Measurements from ENCODE around the gene MAST4.

Gene MAST4

DNA sequence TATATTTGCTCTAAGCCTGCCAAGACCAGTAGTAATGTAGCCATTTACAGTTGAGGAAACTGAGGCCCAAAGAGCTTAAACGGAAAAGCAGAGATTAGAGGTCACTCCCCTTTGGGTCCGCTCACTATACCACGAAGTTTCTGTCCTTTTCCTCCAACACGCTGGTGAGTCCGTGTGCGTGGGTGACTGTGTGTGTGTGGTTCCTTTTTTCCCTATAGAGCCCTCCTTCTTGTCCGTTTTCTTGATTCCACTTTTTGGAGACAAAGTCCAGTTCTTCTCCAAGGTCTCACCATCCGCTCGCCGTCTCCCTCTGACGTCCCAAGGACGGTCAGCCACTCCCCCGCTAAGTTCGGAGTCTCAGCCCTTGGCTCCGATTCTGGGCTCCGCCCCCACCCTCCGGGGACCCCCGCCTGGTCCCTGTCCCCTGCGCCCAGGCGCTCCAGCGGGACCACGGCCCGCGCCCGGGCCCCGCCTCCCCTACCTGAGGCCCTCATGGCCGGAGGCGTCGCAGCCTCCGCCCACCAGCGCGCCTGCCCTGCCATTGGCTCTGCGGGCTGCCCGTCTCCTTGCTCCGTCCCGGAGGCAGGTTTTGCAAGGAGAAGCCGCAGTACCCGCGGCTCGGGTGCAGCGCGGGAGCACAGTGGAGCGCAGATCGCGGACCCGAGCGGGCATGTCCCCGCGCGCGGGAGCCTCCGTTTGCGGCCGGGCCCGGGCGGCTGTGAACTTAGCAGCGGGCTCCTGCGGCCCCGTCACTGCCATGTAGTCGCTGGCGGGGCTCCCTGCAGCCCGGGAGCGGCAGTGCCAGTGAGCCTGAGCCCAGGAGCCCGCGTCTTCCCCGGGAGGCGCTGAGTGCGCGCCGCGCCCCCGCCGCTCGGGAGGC is at the start of gene MAST4:
Gene MAST4, plus strand, starts transcription at position 638 of the 880 bp plus-strand sequence. CDS start 263 bp downstream, outside the sequence.
- peak; percentile 60 for DNase-seq

DNA sequence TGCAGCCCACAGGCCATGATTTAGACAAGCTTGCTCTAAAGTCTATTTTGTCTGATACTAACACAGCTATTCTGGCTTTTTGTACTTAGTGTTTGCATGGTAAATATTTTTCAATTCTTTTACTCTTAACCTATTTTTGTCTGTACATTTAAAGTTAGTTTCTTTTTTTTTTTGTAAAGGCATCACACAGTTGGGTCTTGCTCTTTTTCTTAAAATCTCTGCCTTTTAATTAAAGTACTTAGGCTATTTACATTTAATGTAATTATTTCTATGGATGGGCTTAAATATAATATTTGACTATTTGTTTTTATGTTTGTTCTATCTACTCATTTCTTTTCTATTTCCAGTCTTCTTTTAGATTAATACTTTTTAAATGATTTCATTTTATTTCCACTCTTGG is 49.7 kb upstream of the MAST4 start:
- no peak for DNase-seq

DNA sequence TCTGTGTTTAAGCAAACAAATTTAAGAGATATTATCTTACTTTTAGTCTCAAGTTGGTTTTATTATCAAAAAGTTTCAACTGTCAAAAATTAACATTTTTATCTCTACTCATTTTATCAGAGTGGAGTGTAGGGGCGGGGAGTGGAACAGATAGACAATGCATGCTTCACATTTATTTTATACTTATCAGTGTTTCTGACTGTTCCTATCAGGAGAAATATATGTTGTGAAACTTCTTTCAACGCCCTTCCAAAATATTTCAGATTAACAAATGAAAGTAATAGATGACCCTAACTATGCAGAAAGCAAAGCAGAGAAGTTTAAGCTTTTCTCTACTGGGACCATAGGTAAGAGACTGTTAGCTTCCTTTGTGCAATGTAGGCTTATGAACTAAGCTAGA is 44.9 kb upstream of the MAST4 start:
- no peak for DNase-seq

DNA sequence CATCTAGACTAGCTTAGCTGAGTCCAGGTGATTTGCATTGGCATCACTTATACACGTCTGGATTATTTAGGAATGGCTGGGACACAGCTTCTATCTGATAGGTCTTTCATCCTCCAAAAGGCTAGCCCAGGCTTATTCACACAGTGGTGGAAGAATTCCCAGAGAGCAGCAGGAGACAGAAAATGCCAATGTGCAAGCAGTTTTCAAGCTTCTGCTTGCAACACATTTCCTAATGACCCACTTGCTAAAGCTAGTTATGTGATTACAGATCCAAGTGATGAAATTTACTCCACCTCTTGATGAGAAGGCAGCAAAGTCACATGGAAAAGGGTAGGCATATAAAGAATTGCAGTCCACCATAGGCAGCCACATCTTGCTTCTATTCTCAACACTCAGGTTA is 44.2 kb upstream of the MAST4 start:
- DNase-seq: no peak

DNA sequence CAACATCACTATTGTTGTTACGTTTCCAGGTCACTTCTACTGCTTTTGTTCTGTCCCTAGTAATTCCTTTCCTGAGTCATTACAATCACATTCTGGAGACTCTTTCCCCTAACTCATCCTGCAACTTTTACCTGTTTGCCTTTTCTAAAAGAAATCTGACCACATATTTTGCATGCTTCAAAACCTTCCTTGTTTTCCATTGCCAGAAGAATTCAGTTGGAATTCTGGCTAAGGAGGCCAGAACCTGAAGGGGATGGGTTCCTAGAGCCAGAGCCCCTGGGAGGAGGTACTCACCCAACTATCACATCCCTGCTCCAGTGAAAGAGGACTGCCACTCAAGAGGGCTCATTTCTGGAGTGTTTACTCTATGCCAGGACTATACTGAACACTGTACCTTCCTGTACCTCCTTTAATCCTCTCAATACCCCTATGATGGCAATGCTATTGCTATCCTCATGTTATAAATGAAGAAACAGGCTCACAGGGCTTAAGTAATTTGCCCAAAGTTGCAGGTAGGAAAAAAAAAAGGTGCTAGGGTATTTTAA is 42.8 kb upstream of the MAST4 start:
- DNase-seq: no peak

DNA sequence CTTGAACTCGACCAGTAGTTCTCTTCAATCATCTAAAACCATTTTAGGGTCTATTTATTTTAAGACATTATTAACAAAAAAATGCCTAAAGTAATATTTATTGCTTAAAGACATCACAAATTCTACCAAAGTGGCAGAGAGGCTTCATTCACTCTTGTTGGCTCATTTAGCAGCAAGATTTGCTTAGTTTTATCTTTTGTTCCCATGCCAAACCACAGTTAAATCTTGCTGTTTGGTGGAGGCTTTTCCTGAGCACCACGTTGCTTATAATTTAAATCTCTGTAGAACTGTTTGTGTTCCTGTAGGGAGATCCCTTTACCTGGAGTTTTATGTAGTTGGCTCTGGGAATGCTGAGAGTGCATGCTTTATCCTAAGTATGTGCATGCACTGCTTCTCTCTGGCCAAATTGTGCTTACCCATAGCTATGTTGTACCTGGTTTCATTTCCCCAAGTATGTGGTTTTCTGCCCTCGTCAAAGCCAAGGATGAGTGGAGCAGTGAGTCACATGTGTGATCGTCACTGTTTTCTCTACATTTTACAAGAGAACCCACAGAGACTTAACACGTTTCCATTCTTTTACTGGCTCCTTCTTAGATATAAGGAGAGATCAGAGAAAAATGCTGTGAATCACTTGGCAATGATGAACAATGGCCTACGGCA is 42.1 kb upstream of the MAST4 start:
- DNase-seq: peak; percentile 47

DNA sequence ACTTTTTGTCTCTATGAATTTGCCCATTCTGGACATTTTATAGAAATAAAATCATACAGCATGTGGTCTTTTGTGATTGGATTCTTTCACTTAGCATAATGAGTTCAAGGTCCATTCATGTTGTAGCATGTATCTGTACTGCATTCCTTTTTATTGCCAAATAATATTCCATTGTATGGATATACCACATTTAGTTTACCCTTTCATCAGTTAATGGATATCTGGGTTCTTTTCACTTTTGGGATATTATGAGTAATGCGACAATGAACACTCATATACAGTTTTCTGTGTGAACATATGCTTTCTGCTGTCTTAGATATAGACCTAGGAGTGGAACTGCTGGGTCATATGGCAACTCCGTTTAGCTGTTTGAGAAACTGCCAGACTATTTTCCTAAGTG is 41.3 kb upstream of the MAST4 start:
- no peak for DNase-seq

DNA sequence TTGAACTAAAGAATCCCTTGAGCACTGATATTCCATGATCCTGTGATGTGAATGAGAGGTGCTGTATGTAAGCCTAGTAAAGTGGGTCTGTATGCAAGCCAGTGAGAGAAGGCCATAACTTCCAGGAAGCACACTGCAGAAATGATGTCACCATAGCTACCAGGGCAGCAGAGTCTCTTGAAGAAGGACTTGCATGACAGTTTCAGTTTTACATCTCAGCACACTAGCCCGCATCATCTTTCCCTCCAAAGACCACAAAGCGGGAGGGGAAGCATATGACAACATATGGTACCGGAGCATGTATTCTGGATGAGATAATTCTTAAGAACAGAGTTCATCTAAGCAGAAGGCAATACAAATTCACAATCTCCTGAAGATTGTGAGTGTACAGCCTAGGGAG is 37.6 kb upstream of the MAST4 start:
- DNase-seq: no peak

DNA sequence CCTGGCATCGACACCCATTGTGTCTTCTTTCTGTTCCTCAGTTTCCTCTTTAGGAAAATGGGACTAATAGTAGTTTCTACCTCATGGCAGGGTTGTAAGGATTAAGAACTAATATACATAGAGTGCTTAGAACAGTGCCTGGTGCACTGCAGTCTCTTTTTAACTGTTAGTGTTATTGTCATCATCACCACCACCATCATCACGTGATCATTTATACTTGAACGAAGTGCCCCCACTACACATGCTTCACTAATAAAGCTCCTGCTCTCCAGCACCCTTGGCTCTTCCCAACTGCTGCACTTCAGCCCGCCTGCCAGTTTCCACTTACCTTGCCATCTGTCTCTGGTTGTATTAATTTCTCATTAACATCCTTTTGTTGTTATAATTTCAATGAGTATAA is 35.8 kb upstream of the MAST4 start:
- no peak for DNase-seq

DNA sequence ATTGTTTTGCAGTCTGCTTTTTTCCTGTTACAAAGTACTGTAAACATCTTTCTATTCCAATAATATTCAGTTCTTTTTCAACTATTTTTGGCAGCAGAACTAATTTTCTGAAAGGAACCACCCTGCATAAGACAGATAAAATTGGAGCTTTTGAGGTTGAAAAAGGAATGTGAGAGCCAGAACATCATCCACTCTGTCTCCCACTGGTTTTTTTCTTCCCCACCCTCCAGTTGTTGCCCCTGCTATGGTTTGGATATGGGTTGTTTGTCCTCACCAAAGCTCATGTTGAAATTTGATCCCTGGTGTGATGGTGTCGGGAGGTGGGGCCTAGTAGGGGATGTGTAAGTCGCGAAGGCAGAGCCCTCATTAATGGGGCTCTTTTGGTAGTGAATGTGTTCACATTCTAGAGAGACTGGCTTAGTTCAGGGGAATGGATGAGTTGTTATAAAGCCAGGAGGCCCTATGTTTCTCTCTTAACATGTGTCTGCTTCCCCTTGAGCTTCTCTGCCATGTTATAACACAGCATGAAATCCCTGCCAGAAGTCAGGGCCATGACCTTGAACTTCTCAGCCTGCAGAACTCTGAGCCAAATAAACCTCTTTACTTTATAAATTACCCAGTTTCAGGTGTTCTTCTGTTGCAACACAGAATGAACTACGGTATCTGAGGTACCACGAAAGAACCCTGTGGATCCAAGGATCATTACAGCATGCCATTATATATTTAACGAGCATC is 34.8 kb upstream of the MAST4 start:
- DNase-seq: no peak

DNA sequence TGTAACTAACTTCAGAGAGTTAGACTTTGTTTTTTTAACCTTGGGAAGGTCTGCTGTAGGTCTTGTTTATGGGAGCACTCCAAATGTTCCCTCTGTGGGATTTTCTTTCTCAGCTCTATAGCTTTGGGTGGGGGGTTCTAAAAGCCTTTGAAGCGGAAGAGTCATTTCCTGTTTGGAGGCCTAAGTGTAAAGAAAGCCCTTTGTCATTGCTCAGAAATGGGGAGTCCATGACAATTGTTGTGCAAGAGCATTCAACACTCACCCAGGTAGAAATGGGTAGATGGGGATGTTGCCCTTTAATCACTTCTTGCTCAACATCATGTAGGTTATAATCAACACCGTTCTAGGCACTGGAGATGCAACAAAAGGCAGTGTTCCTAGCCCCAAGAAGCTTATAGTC is 30.3 kb upstream of the MAST4 start:
- no peak for DNase-seq

DNA sequence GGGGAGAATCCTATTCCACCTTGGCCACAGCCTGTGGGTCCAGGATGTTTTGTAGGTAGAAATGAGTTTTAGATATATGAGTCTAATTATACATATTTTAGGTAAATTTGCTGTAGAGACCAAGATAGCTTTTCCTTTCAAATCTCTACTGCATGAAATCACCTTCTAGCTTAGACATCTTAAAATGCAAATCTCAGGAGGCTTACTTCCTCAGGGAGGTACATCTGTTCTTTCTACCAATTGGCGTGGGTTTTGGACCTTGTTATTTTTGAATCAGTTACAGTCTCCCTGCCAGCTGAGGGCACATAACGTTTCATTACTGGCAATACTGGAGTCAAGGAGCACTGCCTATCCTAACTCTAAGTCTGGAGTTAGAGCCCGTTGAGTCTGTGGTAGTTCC is 28.7 kb upstream of the MAST4 start:
- DNase-seq: no peak

DNA sequence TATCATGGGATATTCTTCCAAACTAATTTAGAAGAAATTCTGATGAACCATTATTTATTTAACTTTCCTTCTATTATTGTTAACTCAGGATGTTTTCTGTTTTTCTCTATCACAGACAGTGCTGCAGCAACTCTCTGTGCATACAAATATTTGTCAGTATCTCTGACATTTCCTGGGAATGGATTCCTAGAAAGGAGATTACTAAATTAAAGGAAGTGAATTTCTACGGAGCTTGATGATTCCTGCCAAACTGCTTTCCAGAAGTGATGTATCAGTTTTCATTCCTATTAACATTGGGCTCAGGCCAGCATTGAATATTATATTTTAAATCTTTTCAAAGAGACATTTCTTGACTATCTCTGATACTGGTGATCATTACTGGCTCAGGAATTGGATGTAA is 26.0 kb upstream of the MAST4 start:
- no peak for DNase-seq

DNA sequence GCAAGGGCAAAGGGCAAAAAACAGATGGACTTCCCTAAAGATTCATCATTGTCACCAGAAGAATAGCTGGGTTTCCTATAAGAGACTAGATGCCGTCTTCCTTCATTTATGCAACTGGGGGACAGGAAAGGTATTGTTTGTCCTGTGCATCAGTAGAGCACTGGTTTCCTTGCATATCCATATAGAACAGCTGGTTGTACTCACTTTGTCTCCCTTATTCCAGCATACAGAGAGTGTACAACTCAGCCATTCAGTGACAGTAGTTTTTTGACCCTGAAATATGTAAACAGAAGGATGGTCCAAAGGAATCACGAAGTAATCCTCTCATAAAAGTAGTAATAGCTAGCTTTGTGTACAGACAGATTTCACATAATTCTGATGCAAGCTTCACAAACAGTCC is 22.5 kb upstream of the MAST4 start:
- DNase-seq: no peak

DNA sequence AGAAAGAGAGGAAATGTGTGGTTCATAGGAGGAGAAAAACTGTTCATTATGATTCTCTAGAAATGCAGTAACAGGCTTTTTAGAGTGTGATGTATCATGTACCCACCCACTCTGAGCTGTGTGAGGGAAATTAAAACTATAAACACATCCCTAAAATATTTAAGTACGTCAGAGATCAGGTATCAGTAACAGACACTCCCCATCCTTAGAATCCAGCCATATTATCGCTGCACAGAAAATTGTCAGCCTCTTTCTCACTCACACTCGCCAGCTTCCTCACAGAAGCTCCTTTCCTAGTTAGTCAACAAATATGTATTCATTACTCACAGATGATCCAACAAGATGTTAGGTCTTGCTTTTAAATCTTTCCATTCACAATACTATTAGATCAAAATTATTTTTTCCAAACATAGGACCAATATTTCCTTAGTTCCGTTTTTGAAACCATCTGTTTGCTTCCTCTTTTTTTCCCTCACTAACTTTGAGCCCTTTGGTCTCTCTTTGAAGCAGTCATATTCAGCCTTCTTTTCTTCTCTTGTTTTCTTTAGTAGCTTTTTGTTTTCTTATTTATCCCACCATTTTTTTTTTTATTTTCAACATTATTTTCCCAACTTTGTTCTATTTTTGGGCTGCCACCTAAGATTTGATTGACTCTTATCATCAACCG is 13.6 kb upstream of the MAST4 start:
- no peak for DNase-seq

DNA sequence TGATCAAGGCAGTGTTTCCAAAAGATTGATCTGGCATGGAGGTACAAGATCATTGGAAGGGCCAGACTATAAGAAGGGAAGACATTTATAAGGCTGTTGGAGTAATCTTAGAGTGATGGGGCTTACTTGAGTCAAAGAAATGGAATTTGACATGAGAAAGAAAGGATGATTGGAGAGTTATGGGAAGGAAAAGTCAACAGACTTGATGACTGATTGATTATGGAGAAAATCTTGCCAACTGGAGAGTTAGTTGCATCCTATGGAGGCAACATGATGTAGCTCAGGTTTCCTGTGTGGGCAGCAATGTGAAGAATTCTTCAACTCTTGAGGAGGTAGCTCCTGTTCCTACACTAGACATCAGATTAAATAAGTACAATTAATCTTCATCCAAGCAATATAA is 10.9 kb upstream of the MAST4 start:
- no peak for DNase-seq

DNA sequence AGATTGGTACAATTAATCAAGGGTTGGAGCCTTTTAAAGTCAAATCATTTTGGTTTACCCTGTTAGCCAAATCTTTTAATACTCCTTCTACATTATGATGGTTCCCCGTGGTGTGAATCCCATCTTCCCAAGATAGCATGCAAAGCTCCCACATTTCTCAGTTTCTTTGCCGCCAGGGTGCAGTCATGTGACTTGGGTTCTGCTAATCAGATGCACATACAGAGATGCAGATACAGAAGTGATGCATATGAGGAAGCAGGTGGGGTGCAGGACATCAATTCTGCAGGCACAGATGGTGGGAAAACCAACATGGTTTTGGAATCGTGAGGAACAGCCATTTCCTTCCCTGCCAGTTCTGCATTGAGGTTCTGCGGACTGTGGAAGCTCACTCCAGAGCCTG is 8.4 kb upstream of the MAST4 start:
- no peak for DNase-seq

DNA sequence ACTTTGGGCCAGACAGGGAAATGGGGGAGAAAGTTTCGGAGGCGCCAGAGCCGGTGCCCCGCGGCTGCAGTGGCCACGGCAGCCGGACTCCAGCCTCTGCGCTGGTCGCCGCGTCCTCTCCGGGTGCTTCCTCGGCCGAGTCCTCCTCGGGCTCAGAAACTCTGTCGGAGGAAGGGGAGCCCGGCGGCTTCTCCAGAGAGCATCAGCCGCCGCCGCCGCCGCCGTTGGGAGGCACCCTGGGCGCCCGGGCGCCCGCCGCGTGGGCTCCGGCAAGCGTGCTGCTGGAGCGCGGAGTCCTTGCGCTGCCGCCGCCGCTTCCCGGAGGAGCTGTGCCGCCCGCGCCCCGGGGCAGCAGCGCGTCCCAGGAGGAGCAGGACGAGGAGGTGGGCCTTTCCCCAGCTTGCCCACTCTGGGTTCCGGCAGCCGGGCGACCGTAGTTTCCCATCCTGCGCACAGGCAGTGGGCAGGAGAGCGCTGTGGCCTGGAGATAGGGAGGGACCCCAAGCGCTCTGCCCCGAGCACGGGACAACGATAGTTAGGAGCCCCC is 516 bp downstream of the MAST4 start:
- no peak for DNase-seq

DNA sequence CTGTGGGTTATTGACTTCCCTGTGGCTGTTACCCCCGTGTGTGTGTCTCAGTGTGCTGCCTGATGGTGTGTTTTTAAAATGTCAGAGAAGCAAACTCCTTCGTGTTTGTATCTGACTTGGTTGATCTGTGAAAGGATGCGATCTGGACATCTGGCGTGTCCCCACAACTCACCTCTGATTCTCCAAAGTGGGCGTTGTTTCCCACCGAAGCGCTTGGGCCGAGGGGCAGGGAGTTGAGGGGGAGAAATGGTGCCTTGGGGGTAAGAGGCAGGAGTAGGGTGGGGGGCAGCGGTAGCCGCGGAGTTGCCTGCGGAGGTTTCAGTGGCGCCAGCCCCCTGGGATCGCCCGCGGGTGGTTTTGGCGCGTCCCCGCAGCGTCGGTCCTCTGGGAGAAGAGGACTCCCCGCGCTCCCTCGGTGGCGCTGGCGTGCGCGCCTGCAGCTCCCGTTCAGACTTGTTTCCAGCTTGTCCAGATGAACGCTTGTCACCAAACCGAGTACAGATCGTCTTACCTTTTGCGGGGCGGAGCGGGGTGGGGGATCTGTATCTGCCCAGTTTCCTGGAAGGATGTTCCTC is 1.1 kb downstream of the MAST4 start:
- no peak for DNase-seq

DNA sequence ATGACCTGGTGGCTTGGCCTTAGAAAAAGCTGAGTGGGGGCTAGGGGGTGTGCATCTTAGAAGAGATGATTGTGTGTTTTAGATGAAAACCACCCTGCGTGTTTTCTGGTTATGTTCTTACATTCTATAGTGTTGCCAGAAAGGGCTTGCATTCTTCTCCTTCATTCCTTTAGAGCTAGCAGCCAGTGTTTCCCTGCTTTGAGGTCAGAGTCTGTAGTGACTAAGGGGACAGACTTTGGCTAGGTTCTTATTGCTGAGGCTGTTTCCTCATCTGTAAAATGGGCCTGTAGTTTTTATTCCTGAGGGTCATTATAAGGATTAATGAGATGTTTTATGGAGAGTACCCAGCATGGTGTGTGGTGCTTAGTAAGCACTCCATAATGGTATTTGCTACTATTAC is 6.4 kb downstream of the MAST4 start:
- no peak for DNase-seq

DNA sequence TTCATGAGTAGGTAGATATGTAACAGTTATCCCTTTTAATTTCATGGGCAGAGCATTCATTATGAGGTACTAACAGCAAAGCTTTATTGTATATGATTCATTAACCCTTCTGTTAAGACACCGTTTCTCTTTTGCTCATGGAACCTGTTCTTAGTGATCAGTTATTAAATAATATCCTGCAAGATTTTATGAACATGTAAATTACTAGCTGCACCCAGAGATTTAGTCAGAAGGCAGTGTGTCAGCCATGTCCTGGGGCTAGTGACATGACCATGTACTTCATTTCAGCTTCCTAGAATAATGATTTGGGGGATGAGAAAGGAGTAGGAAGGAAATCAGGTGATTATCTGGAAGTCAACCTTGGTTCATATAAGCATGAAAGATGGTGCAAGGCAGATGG is 7.0 kb downstream of the MAST4 start:
- no peak for DNase-seq

DNA sequence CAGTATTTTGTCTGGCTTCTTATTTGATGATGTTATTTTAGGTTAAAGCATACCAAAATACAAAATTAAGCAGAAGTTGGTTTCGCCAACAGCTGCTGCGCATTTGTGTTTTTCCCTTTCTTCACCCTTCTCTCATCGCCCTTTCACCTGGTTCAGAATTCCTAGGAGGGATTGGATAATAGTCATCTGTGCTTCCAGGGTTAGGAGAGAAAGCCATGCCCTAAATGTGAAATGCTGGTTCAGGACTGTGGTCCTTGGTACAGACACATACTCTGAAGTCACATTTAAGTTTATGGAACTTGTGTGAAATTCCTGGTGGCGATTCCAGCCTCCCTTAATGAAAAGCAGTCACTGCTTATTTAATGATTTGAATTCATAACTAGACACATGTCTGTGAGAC is 7.7 kb downstream of the MAST4 start:
- DNase-seq: no peak
